NT2/D1 (cell line): ENCODE data around the gene ARHGAP23.

Experiments used
- SUZ12 ChIP-seq: IDR thresholded peaks from 2 replicates; pipeline ENCODE4 v1.6.1; 2011; ENCODE audit not compliant: insufficient read length, insufficient read depth; ENCODE audit errors: extremely low read depth
- YY1 ChIP-seq: IDR thresholded peaks from 2 replicates; pipeline ENCODE4 v1.6.1; 2011; ENCODE audit not compliant: insufficient read length, insufficient read depth
- ZNF274 ChIP-seq: IDR thresholded peaks from 2 replicates; pipeline ENCODE4 v1.6.1; 2011; ENCODE audit warnings: mild to moderate bottlenecking, low read depth, low read length

GRCh38 chr17:38464251-38464722, 36.0 kb downstream of the ARHGAP23 start:
- TF ChIP-seq ZNF274 (no peak), YY1 (no peak), SUZ12 (no peak)
